Colonic mucosa (tissue), 4 donors: Measurements from ENCODE around the gene ANKRD23. TPM values are rescaled to one million over a fixed set of nuclear protein-coding genes. Genes with fewer than 3 reads are reported as not detected.

Source experiments
- DNase-seq: peaks from one replicate; pipeline ENCODE4 v3.0.0-alpha.2; 2020
- H3K27ac ChIP-seq: fragments of 200-600 bp; one replicate; pipeline ENCODE4 v1.8.0; 2021
- H3K27me3 ChIP-seq: fragments of 200-600 bp; one replicate; pipeline ENCODE4 v1.8.0; 2021
- H3K36me3 ChIP-seq: fragments of 200-600 bp; one replicate; pipeline ENCODE4 v1.8.0; 2021
- H3K4me1 ChIP-seq: fragments of 200-600 bp; one replicate; pipeline ENCODE4 v1.8.0; 2021; ENCODE audit warnings: mild to moderate bottlenecking
- H3K4me3 ChIP-seq: fragments of 200-600 bp; one replicate; pipeline ENCODE4 v1.8.0; 2021
- H3K9ac ChIP-seq, 2 donors: one replicate each; pipeline ENCODE4 v1.7.0; 2013; ENCODE audit warnings: control low read depth in 2 of 2, low read depth in 2 of 2, low read length in 2 of 2
- H3K9me3 ChIP-seq: fragments of 200-600 bp; one replicate; pipeline ENCODE4 v1.8.0; 2021
- CTCF ChIP-seq: fragments of 200-600 bp; IDR thresholded peaks from one replicate; pipeline ENCODE4 v1.8.0; 2022; ENCODE audit warnings: antibody characterized with exemption, mild to moderate bottlenecking
- intact Hi-C: fragments of 100-400 bp; cut with DNase I; formaldehyde crosslinking; loops from one replicate; pipeline ENCODE4 v1.14.1; 2022
- total RNA-seq, 2 donors: library from RNA; stranded (reverse); fragmentation: NEBNext Ultra II Directional in 1 of 2; extraction: Animal tissue kit (Norgen Biotek cat#: 25700) in 1 of 2; gene quantifications; one replicate each; pipeline ENCODE4 v1.2.1, GENCODE V29; 2021
- donor health status: healthy.
- donor health status: DM: no; HTN: no; CAD: no.
- donor health status: DM: no; HTN: no; CAD: no.

The ANKRD23 gene
- total RNA-seq, 2 donors from 2014 or later, result 1.4 to 4.1 TPM

GRCh38 chr2:96819128-96819875 is 24.5 kb downstream of the ANKRD23 start:
- intact Hi-C loops, result no loop called here
- Histone ChIP-seq H3K9me3 (no peaks in the 10 kb centered on the region), H3K27me3 (no peaks in the 10 kb centered on the region), H3K9ac (peak overlapping the region in 1 of 2 donors; percentile 70), H3K36me3 (no peaks in the 10 kb centered on the region), H3K27ac (no peak overlapping the region), H3K4me1 (peaks cover 28% of the 10 kb centered on the region), H3K4me3 (peak overlapping the region; percentile 11)
- DNase-seq, result peak; percentile 89
- no peak for TF ChIP-seq CTCF

- intact Hi-C loops, result no loop called here
- no peak for DNase-seq
- TF ChIP-seq CTCF, result no peak
- no peak overlapping the region for H3K27ac ChIP-seq
- peak overlapping the region in 1 of 2 donors; percentile 70 for H3K9ac ChIP-seq
- peaks cover 28% of the 10 kb centered on the region for H3K4me1 ChIP-seq
- peak overlapping the region; percentile 69 for H3K4me3 ChIP-seq
- H3K9me3 ChIP-seq, result no peaks in the 10 kb centered on the region
- no peaks in the 10 kb centered on the region for H3K27me3 ChIP-seq
- H3K36me3 ChIP-seq, result no peaks in the 10 kb centered on the region
Observed at GRCh38 chr2:96817882-96818281, 25.9 kb downstream of the ANKRD23 start.

- intact Hi-C loops, result no loop called here
- Histone ChIP-seq H3K36me3 (no peaks in the 10 kb centered on the region), H3K4me3 (peak overlapping the region; percentile 69), H3K9me3 (no peaks in the 10 kb centered on the region), H3K27me3 (no peaks in the 10 kb centered on the region), H3K27ac (no peak overlapping the region), H3K4me1 (peaks cover 28% of the 10 kb centered on the region), H3K9ac (peak overlapping the region; percentile 70 to 81)
- TF ChIP-seq CTCF, result no peak
- DNase-seq, result no peak
Observed at GRCh38 chr2:96816836-96817702, 26.8 kb downstream of the ANKRD23 start.

- H3K4me1 ChIP-seq, result peaks cover 28% of the 10 kb centered on the region
- no peaks in the 10 kb centered on the region for H3K36me3 ChIP-seq
- peak; percentile 61 for TF ChIP-seq CTCF
- peak within 1 kb of the TSS; percentile 81 to 84 for H3K9ac ChIP-seq
- H3K27ac ChIP-seq, result peak within 1 kb of the TSS; percentile 98
- peak; percentile 98 for DNase-seq
- no peaks in the 10 kb centered on the region for H3K27me3 ChIP-seq
- H3K9me3 ChIP-seq, result no peaks in the 10 kb centered on the region
- intact Hi-C loops, result no loop called here
- peak within 1 kb of the TSS; percentile 69 for H3K4me3 ChIP-seq
Observed at GRCh38 chr2:96816127-96816835, 27.5 kb downstream of the ANKRD23 start, which contains the start of gene CNNM3. Gene CNNM3 (plus strand): TSS chr2:96816268. CDS start chr2:96816278, 10 bp downstream.
